ENCODE results near the gene PDIK1L. TPM values are rescaled to one million over a fixed set of nuclear protein-coding genes. Genes with fewer than 3 reads are reported as not detected.

PDIK1L gene
- total and polyA plus RNA-seq, 7 donors = 1.4 to 7.0 (median 4.7) TPM

- intact Hi-C loops (cut with DNase I) = no loop called here
- no peak for TF ChIP-seq CTCF (IDR thresholded peaks at IDR 0.05)
- Histone ChIP-seq H3K27ac (no peak overlapping the region), H3K4me1 (no peaks in the 10 kb centered on the region), H3K27me3 (ENCODE audit: insufficient read depth in 3 of 3, low read length in 2 of 3) (no peaks in the 10 kb centered on the region), H3K36me3 (ENCODE audit: insufficient read depth in 1 of 2, low read depth in 1 of 2) (no peaks in the 10 kb centered on the region), H3K9me3 (no peaks in the 10 kb centered on the region), H3K4me3 (no peak overlapping the region)
- ATAC-seq = no peak
- DNase-seq = no peak
- WGBS, 3 donors = 84 to 89% (median 84%) methylated on average over 8 of the region's 8 CpGs
These were observed 30.5 kb downstream of the PDIK1L start for GRCh38 chr1:26142159-26142558.

DNA sequence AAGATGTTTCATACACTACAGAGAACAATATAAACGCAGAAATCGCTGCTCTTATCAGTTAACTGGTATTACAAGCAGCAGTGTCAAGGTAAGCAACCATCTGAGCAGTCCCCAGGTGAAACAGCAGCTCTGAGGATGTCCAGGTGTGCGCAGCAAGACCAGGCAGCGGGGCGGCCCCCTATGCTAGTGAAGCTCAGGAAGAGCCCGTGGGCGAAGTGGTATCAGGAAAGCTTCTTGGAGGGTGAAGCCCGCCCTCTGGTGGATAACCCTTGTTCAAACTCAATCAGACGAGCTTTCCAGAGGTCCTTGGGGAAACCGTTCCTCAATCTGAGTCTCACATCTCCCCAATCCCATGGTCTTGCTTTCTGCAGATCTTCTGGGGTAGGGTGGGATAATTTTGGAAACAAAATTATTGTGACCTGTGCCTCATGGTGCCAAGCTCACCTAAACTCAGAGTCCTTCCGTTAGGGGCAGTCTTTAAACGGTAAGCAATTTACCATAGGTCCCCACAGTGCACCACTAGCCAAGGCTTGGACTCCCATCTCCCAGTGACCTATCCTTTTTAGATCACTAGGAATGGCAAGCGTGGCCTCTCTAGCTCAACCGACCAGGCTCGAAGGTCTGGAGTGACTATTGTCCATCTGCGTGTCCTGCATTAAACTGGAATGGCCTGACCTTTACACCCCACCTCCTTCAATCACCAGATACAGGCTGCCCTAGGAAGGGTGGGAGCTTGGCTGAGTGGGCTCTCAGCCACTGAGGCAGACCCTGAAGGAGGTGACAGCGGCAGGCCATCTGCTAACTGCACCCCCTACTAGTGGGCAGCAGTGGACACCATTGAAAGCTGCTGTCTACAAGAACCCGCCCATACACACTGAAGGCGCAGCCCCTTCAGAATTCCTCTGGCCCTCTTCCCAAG, 33.7 kb downstream of the PDIK1L start:
- H3K27me3 ChIP-seq (ENCODE audit: insufficient read depth in 3 of 3, low read length in 2 of 3) = no peaks in the 10 kb centered on the region
- H3K36me3 ChIP-seq (ENCODE audit: insufficient read depth in 1 of 2, low read depth in 1 of 2) = no peaks in the 10 kb centered on the region
- H3K9me3 ChIP-seq = no peaks in the 10 kb centered on the region
- DNase-seq = peak; percentile 76 to 86
- intact Hi-C loops (cut with DNase I) = loop anchor here (1.0 to 2.0 kb wide), 3 partner anchors 39 to 108 kb away; no protein-coding TSS in a partner anchor
- TF ChIP-seq CTCF (IDR thresholded peaks at IDR 0.05) = peak; percentile 85
- no peak overlapping the region for H3K4me3 ChIP-seq
- ATAC-seq = peak; percentile 93 to 98 (median 96)
- no peak overlapping the region for H3K27ac ChIP-seq
- no peaks in the 10 kb centered on the region for H3K4me1 ChIP-seq
- WGBS, 3 donors = 26 to 28% (median 26%) methylated on average over 19 of the region's 19 CpGs

GRCh38 chr1:26145960-26146294, 34.3 kb downstream of the PDIK1L start:
- no peaks in the 10 kb centered on the region for H3K9me3 ChIP-seq
- H3K27me3 ChIP-seq (ENCODE audit: insufficient read depth in 3 of 3, low read length in 2 of 3) = no peaks in the 10 kb centered on the region
- no peaks in the 10 kb centered on the region for H3K4me1 ChIP-seq
- H3K36me3 ChIP-seq (ENCODE audit: insufficient read depth in 1 of 2, low read depth in 1 of 2) = no peaks in the 10 kb centered on the region
- intact Hi-C loops (cut with DNase I) = loop anchor here (1.0 to 2.0 kb wide), 3 partner anchors 40 to 109 kb away; no protein-coding TSS in a partner anchor
- 47 to 63% (median 59%) methylated on average over 4 to 6 of the region's 6 CpGs for WGBS, 3 donors
- TF ChIP-seq CTCF (IDR thresholded peaks at IDR 0.05) = no peak
- H3K4me3 ChIP-seq = no peak overlapping the region
- DNase-seq = no peak
- no peak for ATAC-seq
- H3K27ac ChIP-seq = no peak overlapping the region

DNA sequence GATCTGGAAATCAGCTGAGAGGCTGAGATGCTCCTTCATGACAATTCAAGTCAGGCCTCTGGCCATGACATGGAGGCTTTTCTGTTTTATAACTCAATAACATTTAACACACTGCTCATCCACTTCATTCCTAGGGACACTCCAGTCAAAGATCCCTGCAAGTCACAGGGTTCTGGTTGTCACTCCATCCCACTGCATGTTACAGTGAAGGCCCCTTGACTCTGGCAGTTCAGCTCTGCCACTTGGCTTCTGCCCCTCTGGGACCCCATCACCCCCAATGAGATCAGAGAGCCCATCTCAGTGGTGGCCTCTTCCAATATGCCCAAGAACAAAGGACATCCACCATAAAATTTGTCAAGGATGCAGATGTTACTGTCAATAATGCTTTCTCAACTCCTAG, 37.3 kb downstream of the PDIK1L start:
- Histone ChIP-seq H3K4me1 (no peaks in the 10 kb centered on the region), H3K36me3 (ENCODE audit: insufficient read depth in 1 of 2, low read depth in 1 of 2) (no peaks in the 10 kb centered on the region), H3K4me3 (no peak overlapping the region), H3K9me3 (no peaks in the 10 kb centered on the region), H3K27me3 (ENCODE audit: insufficient read depth in 3 of 3, low read length in 2 of 3) (no peaks in the 10 kb centered on the region), H3K27ac (no peak overlapping the region)
- DNase-seq (no peak), ATAC-seq (no peak)
- TF ChIP-seq CTCF (IDR thresholded peaks at IDR 0.05) = no peak
- intact Hi-C loops (cut with DNase I) = no loop called here
